ENCODE results near the gene KIAA0825. TPM values are rescaled to one million over a fixed set of nuclear protein-coding genes. Genes with fewer than 3 reads are reported as not detected.

KIAA0825 gene
- total RNA-seq, 6 experiments from 2014 or later = 1.3 to 2.8 (median 1.7) TPM

DNA sequence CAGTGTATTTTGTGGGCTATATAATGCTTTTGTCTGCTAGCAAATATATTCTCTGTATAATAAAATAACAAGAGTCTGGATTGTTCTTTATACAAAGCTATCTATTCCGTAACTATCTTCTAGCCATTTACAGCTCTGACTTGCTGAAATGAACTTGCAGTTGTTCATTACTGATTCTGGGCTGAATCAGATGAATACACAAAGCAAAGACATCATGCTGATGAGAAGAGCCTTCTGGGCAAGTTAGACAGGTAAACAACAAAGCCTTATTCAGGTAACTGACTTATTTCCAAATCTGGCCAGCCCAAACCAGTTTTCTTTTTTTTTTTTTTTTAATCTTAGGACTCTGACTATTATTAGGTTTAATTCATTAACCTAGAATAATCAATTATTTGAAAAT lies 255.5 kb downstream of the KIAA0825 start:
- DNase-seq = no peak
- no peaks in the 10 kb centered on the region; the same call in 1 of the 2 replicates for H3K27me3 Mint-ChIP-seq (ENCODE audit: insufficient read depth)
- no peaks in the 10 kb centered on the region; the same call in 1 of the 2 replicates for H3K9me3 Mint-ChIP-seq
- H3K27ac Mint-ChIP-seq = no peak overlapping the region
- TF ChIP-seq, protein P1, sequence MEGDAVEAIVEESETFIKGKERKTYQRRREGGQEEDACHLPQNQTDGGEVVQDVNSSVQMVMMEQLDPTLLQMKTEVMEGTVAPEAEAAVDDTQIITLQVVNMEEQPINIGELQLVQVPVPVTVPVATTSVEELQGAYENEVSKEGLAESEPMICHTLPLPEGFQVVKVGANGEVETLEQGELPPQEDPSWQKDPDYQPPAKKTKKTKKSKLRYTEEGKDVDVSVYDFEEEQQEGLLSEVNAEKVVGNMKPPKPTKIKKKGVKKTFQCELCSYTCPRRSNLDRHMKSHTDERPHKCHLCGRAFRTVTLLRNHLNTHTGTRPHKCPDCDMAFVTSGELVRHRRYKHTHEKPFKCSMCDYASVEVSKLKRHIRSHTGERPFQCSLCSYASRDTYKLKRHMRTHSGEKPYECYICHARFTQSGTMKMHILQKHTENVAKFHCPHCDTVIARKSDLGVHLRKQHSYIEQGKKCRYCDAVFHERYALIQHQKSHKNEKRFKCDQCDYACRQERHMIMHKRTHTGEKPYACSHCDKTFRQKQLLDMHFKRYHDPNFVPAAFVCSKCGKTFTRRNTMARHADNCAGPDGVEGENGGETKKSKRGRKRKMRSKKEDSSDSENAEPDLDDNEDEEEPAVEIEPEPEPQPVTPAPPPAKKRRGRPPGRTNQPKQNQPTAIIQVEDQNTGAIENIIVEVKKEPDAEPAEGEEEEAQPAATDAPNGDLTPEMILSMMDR (IDR thresholded peaks at IDR 0.05) = no peak
- H3K4me3 Mint-ChIP-seq = no peak overlapping the region
- no peaks in the 10 kb centered on the region for H3K4me1 Mint-ChIP-seq (ENCODE audit: low read depth)
- no peaks in the 10 kb centered on the region for H3K36me3 Mint-ChIP-seq (ENCODE audit: low read depth)

DNA sequence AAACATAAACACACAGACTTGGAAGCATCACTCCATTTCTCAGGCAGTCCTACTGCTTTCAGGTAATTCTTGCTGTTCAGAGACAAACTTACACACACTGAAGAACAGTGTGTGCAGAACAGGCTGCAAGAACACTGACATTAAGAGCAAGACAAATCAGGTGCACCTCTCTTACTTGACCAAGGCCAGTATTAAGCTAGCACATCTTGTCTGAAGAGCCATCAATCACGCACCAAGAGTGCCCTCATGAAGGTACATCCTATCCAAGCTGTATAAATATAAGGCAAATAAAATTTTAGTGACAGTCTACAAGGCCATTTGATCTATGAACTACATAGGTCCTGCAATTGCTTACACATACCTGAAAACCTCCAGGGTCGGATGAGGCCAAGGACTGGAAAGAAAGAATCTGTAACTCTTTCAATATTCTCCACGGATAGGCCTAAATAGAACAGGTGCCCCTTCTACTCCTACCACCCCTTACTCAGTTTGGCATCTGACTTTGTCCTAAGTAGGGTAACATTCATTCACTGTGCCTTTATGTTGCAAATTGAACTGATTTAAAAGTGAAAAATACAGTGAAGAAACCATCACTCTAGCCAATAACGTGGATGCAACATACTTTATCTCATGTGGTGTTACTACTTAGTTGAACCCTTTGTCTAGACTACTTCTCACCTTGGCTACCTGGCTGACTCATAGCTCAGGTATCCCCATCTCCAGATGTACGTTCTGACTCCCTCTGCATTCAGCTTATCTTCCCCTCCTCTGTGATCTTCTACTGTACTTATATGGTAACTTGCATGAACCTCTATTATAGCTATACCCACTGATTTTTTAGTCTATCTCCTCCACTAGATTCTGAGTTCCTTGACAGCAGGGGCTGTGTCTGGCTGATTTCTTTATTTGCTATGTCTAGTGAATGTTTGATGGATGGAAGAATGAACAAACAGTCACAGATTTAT lies 256.3 kb downstream of the KIAA0825 start:
- no peaks in the 10 kb centered on the region for H3K36me3 Mint-ChIP-seq (ENCODE audit: low read depth)
- no peak overlapping the region for H3K27ac Mint-ChIP-seq
- no peak for DNase-seq
- no peaks in the 10 kb centered on the region; the same call in 1 of the 2 replicates for H3K27me3 Mint-ChIP-seq (ENCODE audit: insufficient read depth)
- H3K4me1 Mint-ChIP-seq (ENCODE audit: low read depth) = no peaks in the 10 kb centered on the region
- H3K9me3 Mint-ChIP-seq = no peaks in the 10 kb centered on the region; the same call in 1 of the 2 replicates
- TF ChIP-seq, protein P1 (IDR thresholded peaks at IDR 0.05) = no peak
- H3K4me3 Mint-ChIP-seq = no peak overlapping the region

DNA sequence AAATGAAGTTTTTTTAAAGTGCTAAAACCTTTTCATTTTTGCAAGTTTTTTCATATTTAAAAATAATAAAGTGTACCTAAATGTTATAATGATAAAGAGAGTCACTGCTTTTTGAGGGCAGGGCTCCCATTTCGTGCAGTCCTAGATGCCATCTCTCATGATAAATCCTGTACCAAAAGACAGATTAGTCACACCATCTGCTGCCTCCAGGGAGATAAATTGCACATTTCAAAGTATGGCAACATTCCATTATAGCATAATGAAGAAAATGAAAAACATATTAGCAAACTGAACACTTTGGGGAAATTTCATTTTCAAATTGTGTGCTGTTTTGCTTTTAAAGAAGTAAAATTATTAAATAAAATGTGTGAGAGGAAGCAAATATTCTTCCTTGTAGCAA lies 257.2 kb downstream of the KIAA0825 start:
- H3K4me1 Mint-ChIP-seq (ENCODE audit: low read depth) = no peaks in the 10 kb centered on the region
- no peak overlapping the region for H3K27ac Mint-ChIP-seq
- H3K27me3 Mint-ChIP-seq (ENCODE audit: insufficient read depth) = no peaks in the 10 kb centered on the region; the same call in none of the 2 replicates
- TF ChIP-seq, protein P1 (IDR thresholded peaks at IDR 0.05) = no peak
- no peaks in the 10 kb centered on the region; the same call in 1 of the 2 replicates for H3K9me3 Mint-ChIP-seq
- no peak for DNase-seq
- no peaks in the 10 kb centered on the region for H3K36me3 Mint-ChIP-seq (ENCODE audit: low read depth)
- no peak overlapping the region for H3K4me3 Mint-ChIP-seq

DNA sequence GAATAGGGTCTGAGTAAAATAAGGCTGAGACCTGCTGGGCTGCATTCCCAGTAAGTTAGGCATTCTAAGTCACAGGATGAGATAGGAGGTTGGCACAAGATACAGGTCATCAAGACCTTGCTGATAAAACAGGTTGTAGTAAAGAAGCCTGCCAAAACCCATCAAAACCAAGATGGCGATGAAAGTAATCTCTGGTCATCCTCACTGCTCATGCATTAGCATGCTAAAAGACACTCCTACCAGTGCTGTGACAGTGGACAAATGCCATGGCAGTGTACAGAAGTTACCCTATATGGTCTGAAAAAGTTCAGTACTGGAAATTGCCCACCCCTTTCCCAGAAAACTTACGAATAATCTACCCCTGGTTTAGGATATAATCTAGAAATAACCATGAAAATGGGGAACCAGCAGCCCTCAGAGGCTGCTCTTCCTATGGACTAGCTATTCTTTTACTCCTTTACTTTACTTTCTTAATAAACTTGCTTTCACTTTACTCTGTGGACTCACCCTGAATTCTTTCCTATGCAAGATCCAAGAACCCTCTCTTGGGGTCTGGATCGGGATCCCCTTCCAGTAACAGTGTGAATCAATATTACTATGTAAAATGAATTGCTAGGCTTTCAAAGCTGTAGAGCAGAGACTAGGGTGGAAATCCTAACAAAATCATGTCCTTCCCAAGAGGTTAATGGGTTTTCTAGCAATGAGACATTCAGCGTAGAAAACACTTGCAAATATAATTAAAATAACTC lies 257.8 kb downstream of the KIAA0825 start:
- no peaks in the 10 kb centered on the region for H3K36me3 Mint-ChIP-seq (ENCODE audit: low read depth)
- TF ChIP-seq, protein P1 (IDR thresholded peaks at IDR 0.05) = no peak
- H3K9me3 Mint-ChIP-seq = no peaks in the 10 kb centered on the region
- no peak overlapping the region for H3K27ac Mint-ChIP-seq
- no peaks in the 10 kb centered on the region; the same call in none of the 2 replicates for H3K27me3 Mint-ChIP-seq (ENCODE audit: insufficient read depth)
- DNase-seq = no peak
- no peak overlapping the region for H3K4me3 Mint-ChIP-seq
- H3K4me1 Mint-ChIP-seq (ENCODE audit: low read depth) = no peaks in the 10 kb centered on the region

DNA sequence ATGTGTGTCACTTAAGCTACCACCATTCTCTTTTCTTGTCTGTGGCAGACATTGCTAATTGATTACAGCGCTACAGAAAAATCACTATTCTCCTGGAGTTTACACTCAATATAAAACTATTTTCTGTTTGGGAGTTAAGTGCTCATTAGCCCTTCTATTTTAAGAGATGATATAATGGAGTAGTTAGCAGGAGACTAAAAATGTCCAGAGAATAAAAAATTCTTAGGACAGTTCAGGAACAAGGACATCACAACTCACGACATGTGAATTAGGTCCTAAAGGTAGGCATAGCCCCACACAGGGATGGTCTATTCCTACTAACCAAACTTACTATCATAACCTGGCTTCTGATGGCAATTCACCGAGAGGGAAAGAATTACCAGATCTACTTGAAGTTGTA lies 258.5 kb downstream of the KIAA0825 start:
- Mint-ChIP-seq H3K4me3 (no peak overlapping the region), H3K27me3 (ENCODE audit: insufficient read depth) (no peaks in the 10 kb centered on the region; the same call in none of the 2 replicates), H3K9me3 (no peaks in the 10 kb centered on the region), H3K27ac (no peak overlapping the region), H3K36me3 (ENCODE audit: low read depth) (no peaks in the 10 kb centered on the region), H3K4me1 (ENCODE audit: low read depth) (no peaks in the 10 kb centered on the region)
- TF ChIP-seq, protein P1 (IDR thresholded peaks at IDR 0.05) = no peak
- no peak for DNase-seq
